ENCODE results near the gene KCNQ1. TPM values are rescaled to one million over a fixed set of nuclear protein-coding genes. Genes with fewer than 3 reads are reported as not detected.
A peak's percentile ranks its signal among the peaks of the same experiment; 100 is the strongest.

Gene KCNQ1
- total and polyA plus RNA-seq, 2 of the 13 experiments (the other 11 are each of a cell fraction or from before 2014, with no cell fraction given), result 0.02 to 0.08 TPM

GRCh38 chr11:2666401-2666741 lies 221.6 kb downstream of the KCNQ1 start:
- H3K36me3 ChIP-seq (replicated peaks in 1 of 2; ENCODE audit: control insufficient read depth in 1 of 2, insufficient read depth in 2 of 2, low read length in 2 of 2), result peaks cover 29 to 89% of the 10 kb centered on the region in 2 experiments
- CTCF ChIA-PET (ENCODE audit: low intra/inter-chr PET ratio, low total read pairs), result no interaction called here
- H3K4me2 ChIP-seq (ENCODE audit: low read depth, low read length), result no peak overlapping the region
- in situ Hi-C loops (cut with HindIII; ENCODE audit: extremely low pct_ligation_motif_present, low pct_unique_long_range_greater_than_20kb), result loop anchor here (10.0 kb wide), 1 partner anchor 132 kb away; no protein-coding TSS in a partner anchor
- POLR2A ChIA-PET, result no interaction called here
- TF ChIP-seq POLR2G (IDR thresholded peaks at IDR 0.05; ENCODE audit: low read depth, low read length) (peak; percentile 2; the same call in 1 of the 2 replicates), TARDBP (CRISPR knock-in tag; IDR thresholded peaks at IDR 0.05) (no peak), POLR2A (IDR thresholded peaks at IDR 0.05; ENCODE audit: insufficient read depth in 1 of 2, low read depth in 2 of 2, low read length in 2 of 2) (0 out of 4 replicates have a peak, but pooled peaks of 1 of the 2 experiments have one; percentile 23), KAT7 (CRISPR knock-in tag; IDR thresholded peaks at IDR 0.05; ENCODE audit: borderline replicate concordance) (no peak), ZSCAN9 (CRISPR knock-in tag; IDR thresholded peaks at IDR 0.05; ENCODE audit: borderline replicate concordance) (no peak), ZNF564 (CRISPR knock-in tag; IDR thresholded peaks at IDR 0.05) (no peak), HOXA3 (CRISPR knock-in tag; IDR thresholded peaks at IDR 0.05) (no peak)
- ATAC-seq (no peak), DNase-seq (ENCODE audit: low spot score) (no peak), FAIRE-seq (no peak)
- no peak overlapping the region for H2AFZ ChIP-seq (ENCODE audit: low read length)
- no peaks in the 10 kb centered on the region for H3K27me3 ChIP-seq (ENCODE audit: control insufficient read depth in 1 of 2, insufficient read depth in 2 of 2, low read length in 2 of 2)
- intact Hi-C loops (cut with micrococcal nuclease; ENCODE audit: unreplicated experiment), result no loop called here
- BruUV-seq (replicated peaks), result no TSS peak
- peaks cover 97% of the 10 kb centered on the region for H4K20me1 ChIP-seq (ENCODE audit: insufficient read depth, low read length)
- no peak overlapping the region for H3K9ac ChIP-seq (ENCODE audit: insufficient read depth, low read depth, low read length)
- 96% methylated on average over 5 of the region's 6 CpGs for WGBS (ENCODE audit: low lambda C conversion rate)
- H3K79me2 ChIP-seq (ENCODE audit: insufficient read depth, low read length), result peaks cover 67% of the 10 kb centered on the region
- H3K4me1 ChIP-seq (ENCODE audit: insufficient read depth, low read length), result peaks cover 87% of the 10 kb centered on the region
- no peaks in the 10 kb centered on the region for H3K9me3 ChIP-seq (ENCODE audit: low read length)
- H3K27ac ChIP-seq (ENCODE audit: extremely low read length, insufficient read depth, low read length), result no peak overlapping the region
- no peak overlapping the region for H3K4me3 ChIP-seq (replicated peaks in 1 of 3; ENCODE audit: insufficient read depth in 1 of 3, low read depth in 2 of 3, low read length in 3 of 3)

DNA sequence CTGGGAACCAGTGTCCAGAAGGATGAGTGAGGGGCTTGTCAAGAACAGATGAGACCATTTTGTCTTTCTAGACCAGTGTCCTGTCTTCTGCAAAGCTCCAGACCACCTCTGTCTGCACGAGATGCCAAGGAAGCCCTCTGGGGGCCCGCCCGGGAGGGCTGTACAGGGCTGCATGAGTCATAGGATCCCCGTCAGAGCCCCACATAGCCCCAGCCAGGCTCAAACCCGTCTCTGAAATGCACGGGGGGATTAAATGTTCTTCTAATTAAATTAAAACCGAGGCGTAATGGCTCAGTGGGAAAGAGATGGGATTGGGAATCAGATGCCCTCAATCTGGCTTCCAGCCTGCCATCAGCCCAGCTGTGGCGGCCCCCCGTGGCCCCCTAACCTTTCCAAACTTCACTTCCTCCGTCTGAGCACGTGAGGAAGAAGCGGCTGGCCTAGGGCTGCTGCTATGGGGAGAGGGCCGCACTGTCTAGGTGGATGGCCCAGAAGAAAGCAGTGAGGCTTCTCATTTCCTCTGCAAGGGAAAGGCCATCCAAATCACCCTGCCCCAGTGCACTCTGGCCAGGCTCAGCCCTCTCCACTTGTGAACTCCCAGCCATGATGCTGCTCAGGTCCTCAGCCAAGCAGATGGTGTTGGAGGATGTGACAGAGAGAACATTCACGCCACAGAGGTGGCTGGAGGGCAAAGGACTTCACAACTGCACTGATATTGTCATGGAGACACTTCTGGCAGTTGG lies 222.2 kb downstream of the KCNQ1 start:
- BruUV-seq (replicated peaks), result no TSS peak
- no peak for FAIRE-seq

More for the DNA sequence above, 222.2 kb downstream of the KCNQ1 start:
- Histone ChIP-seq H4K20me1 (ENCODE audit: insufficient read depth, low read length) (peaks cover 97% of the 10 kb centered on the region), H3K36me3 (replicated peaks in 1 of 2; ENCODE audit: control insufficient read depth in 1 of 2, insufficient read depth in 2 of 2, low read length in 2 of 2) (peaks cover 30 to 92% of the 10 kb centered on the region in 2 experiments), H3K4me3 (replicated peaks in 1 of 3; ENCODE audit: insufficient read depth in 1 of 3, low read depth in 2 of 3, low read length in 3 of 3) (no peak overlapping the region), H3K4me1 (ENCODE audit: insufficient read depth, low read length) (peaks cover 94% of the 10 kb centered on the region), H3K9ac (ENCODE audit: insufficient read depth, low read depth, low read length) (no peak overlapping the region), H3K27ac (ENCODE audit: extremely low read length, insufficient read depth, low read length) (no peak overlapping the region), H3K27me3 (ENCODE audit: control insufficient read depth in 1 of 2, insufficient read depth in 2 of 2, low read length in 2 of 2) (no peaks in the 10 kb centered on the region), H3K79me2 (ENCODE audit: insufficient read depth, low read length) (peaks cover 73% of the 10 kb centered on the region), H3K9me3 (ENCODE audit: low read length) (no peaks in the 10 kb centered on the region), H2AFZ (ENCODE audit: low read length) (no peak overlapping the region), H3K4me2 (ENCODE audit: low read depth, low read length) (no peak overlapping the region)
- ChIA-PET CTCF (ENCODE audit: low intra/inter-chr PET ratio, low total read pairs) (no interaction called here), POLR2A (interaction anchor here (1.0 kb wide), 1 partner anchor 74 kb away, joined by 3 read pairs; no protein-coding TSS in a partner anchor)
- TF ChIP-seq HMGA1 (CRISPR knock-in tag; conservative IDR thresholded peaks at IDR 0.05), result no peak
- no peak for TF ChIP-seq FOXM1 (CRISPR knock-in tag; IDR thresholded peaks at IDR 0.05)
- 0 out of 2 replicates have a peak, but pooled peaks have one; percentile 48 for TF ChIP-seq PAF1 (CRISPR knock-in tag; IDR thresholded peaks at IDR 0.05)
- peak; percentile 90 for TF ChIP-seq AGO2 (optimal IDR thresholded peaks at IDR 0.05; ENCODE audit: low read depth, low read length)
- TF ChIP-seq FOXO4 (CRISPR knock-in tag; conservative IDR thresholded peaks at IDR 0.05), result 0 out of 2 replicates have a peak, but pooled peaks have one; percentile 80
- TF ChIP-seq ZNF343 (CRISPR knock-in tag; IDR thresholded peaks at IDR 0.05), result no peak
- TF ChIP-seq POLR2G (IDR thresholded peaks at IDR 0.05; ENCODE audit: low read depth, low read length), result peak; percentile 4; the same call in 1 of the 2 replicates
- no peak for TF ChIP-seq NCOR1 (IDR thresholded peaks at IDR 0.05; ENCODE audit: borderline replicate concordance, low read length)
- peak; percentile 81 for TF ChIP-seq RBM22 (optimal IDR thresholded peaks at IDR 0.05; ENCODE audit: low read length)
- TF ChIP-seq POLR2A (IDR thresholded peaks at IDR 0.05; ENCODE audit: insufficient read depth in 1 of 2, low read depth in 2 of 2, low read length in 2 of 2), result 0 out of 4 replicates have a peak, but pooled peaks of 1 of the 2 experiments have one; percentile 26
- no peak for TF ChIP-seq KLF13 (CRISPR knock-in tag; IDR thresholded peaks at IDR 0.05)
- peak; percentile 30; the same call in 1 of the 2 replicates for TF ChIP-seq POLR2AphosphoS2 (IDR thresholded peaks at IDR 0.05; ENCODE audit: low read depth, low read length)
- WGBS (ENCODE audit: low lambda C conversion rate), result 88% methylated on average over 12 of the region's 15 CpGs
- DNase-seq (ENCODE audit: low spot score), result no peak
- in situ Hi-C loops (cut with HindIII; ENCODE audit: extremely low pct_ligation_motif_present, low pct_unique_long_range_greater_than_20kb) (loop anchor here (10.0 kb wide), 1 partner anchor 132 kb away; no protein-coding TSS in a partner anchor), intact Hi-C loops (cut with micrococcal nuclease; ENCODE audit: unreplicated experiment) (no loop called here)
- no peak for ATAC-seq

Measured in HepG2 (cell line).